Measurements from ENCODE around the gene TSHZ2. TPM values are rescaled to one million over a fixed set of nuclear protein-coding genes. Genes with fewer than 3 reads are reported as not detected.

Gene TSHZ2
- total RNA-seq, 5 donors from 2014 or later (not counting 1 experiment from before 2014, with no cell fraction given): 20.2 to 42.9 (median 25.8) TPM

DNA sequence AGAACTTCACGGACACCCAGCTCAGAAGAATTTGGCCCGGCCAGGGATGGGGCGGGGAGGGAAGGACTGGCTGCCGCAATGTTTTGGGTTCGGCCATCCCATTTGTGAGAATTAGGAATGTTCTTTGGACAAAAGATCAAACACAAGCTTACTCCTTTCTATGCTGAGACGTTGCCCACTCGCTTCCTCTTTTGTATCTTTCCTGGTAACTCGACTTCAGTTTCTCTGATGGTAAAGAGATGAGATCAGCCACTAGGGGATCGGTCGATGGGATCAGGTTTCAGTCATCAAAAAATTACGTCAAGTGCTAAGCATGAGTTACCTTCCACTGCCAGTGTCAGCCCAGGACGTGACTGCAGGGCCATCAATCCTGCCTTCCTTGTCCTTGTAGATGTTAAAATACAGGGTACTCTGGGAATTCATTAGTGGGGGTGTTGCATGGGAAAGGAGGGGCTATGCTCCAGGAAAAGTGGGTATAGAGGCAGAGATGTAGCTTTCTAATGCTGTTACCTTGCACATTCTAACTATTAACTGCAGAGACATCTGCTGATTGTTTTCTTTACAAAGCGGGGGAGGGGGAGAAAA, 190.2 kb downstream of the TSHZ2 start:
- no peak for ATAC-seq (replicated peaks in 1 of 4)
- no peak overlapping the region for H3K27ac Mint-ChIP-seq
- DNase-seq: no peak
- H3K4me3 ChIP-seq (ENCODE audit: control insufficient read depth in 1 of 2, extremely low read depth in 1 of 2, low read length in 1 of 2): no peak overlapping the region
- H3K27me3 ChIP-seq (replicated peaks in 1 of 2; ENCODE audit: control insufficient read depth in 2 of 2, extremely low read depth in 1 of 2, insufficient read depth in 2 of 2, low read length in 1 of 2): peaks cover 0 to 7% of the 10 kb centered on the region in 2 experiments
- H3K4me3 Mint-ChIP-seq: no peak overlapping the region
- ChIA-PET POLR2A (no interaction called here), CTCF (interaction anchor here in 1 of 2 donors (0.6 kb wide), 1 partner anchor 1402 kb away, joined by 3 read pairs; no protein-coding TSS in a partner anchor)
- H3K27ac ChIP-seq (ENCODE audit: low read length): no peak overlapping the region
- H3K36me3 Mint-ChIP-seq: peaks cover 7% of the 10 kb centered on the region
- WGBS (ENCODE audit: insufficient coverage): 27% methylated on average over 6 of the region's 13 CpGs
- no peaks in the 10 kb centered on the region for H3K4me1 ChIP-seq (ENCODE audit: control insufficient read depth in 1 of 2, extremely low read depth in 1 of 2, insufficient read depth in 2 of 2, low read length in 2 of 2)
- no peaks in the 10 kb centered on the region for H3K9me3 ChIP-seq
- H3K36me3 ChIP-seq (ENCODE audit: control insufficient read depth in 2 of 2, extremely low read depth in 1 of 2, insufficient read depth in 1 of 2, low read length in 1 of 2): no peaks in the 10 kb centered on the region
- peaks cover 0 to 6% of the 10 kb centered on the region in 2 donors for H3K27me3 Mint-ChIP-seq
- H3K4me1 Mint-ChIP-seq: peaks cover 14 to 24% (median 17%) of the 10 kb centered on the region in 3 donors
- H3K9me3 Mint-ChIP-seq: no peaks in the 10 kb centered on the region

DNA sequence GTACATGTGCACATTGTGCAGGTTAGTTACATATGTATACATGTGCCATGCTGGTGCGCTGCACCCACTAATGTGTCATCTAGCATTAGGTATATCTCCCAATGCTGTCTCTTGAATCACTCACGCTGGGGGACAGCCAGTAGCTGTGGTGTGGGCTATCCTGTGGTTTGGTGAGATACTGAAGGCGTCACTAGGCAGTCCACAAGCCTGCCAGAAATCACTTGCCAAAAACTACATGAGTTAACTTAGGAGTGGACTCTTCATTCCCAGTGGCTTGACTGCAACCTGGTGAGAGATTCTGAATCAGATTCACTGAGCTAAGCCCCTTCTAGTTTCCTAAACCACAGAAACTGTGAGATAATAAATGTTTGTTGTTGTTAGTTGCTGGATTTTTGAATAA, 191.3 kb downstream of the TSHZ2 start:
- H3K27me3 Mint-ChIP-seq: peaks cover 0 to 7% of the 10 kb centered on the region in 2 donors
- POLR2A ChIA-PET: no interaction called here
- CTCF ChIA-PET: no interaction called here
- peaks cover 7 to 15% (median 8%) of the 10 kb centered on the region in 3 donors for H3K4me1 Mint-ChIP-seq
- ATAC-seq (replicated peaks in 1 of 4) (no peak), DNase-seq (no peak)
- H3K9me3 Mint-ChIP-seq: no peaks in the 10 kb centered on the region
- H3K27ac Mint-ChIP-seq: no peak overlapping the region
- H3K27ac ChIP-seq (ENCODE audit: low read length): no peak overlapping the region
- H3K9me3 ChIP-seq: no peaks in the 10 kb centered on the region
- H3K27me3 ChIP-seq (replicated peaks in 1 of 2; ENCODE audit: control insufficient read depth in 2 of 2, extremely low read depth in 1 of 2, insufficient read depth in 2 of 2, low read length in 1 of 2): peaks cover 0 to 3% of the 10 kb centered on the region in 2 experiments
- H3K4me3 Mint-ChIP-seq: no peak overlapping the region
- H3K4me3 ChIP-seq (ENCODE audit: control insufficient read depth in 1 of 2, extremely low read depth in 1 of 2, low read length in 1 of 2): no peak overlapping the region
- no peaks in the 10 kb centered on the region for H3K4me1 ChIP-seq (ENCODE audit: control insufficient read depth in 1 of 2, extremely low read depth in 1 of 2, insufficient read depth in 2 of 2, low read length in 2 of 2)
- H3K36me3 ChIP-seq (ENCODE audit: control insufficient read depth in 2 of 2, extremely low read depth in 1 of 2, insufficient read depth in 1 of 2, low read length in 1 of 2): no peaks in the 10 kb centered on the region
- H3K36me3 Mint-ChIP-seq: no peaks in the 10 kb centered on the region
- 67% methylated on average over 1 of the region's 3 CpGs for WGBS (ENCODE audit: insufficient coverage)

DNA sequence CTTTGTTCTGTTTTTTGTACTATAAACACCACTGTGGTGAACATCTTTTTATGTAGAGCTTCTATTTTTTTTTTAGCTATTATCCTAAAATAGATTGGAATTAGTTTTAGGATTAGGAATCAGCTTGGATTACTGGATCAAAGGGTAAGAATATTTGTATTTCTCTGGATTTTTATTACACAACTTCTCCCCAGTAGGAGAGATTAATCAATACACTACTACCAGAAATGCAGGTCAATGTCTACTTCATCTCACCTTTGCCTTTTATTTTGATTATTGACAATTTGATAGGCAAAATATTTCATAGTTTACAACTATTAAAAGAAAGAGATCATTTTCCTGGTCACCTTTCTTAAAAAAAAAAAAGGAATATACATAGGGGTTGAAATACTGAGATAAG, 191.9 kb downstream of the TSHZ2 start:
- Histone ChIP-seq H3K4me3 (ENCODE audit: control insufficient read depth in 1 of 2, extremely low read depth in 1 of 2, low read length in 1 of 2) (no peak overlapping the region), H3K27me3 (replicated peaks in 1 of 2; ENCODE audit: control insufficient read depth in 2 of 2, extremely low read depth in 1 of 2, insufficient read depth in 2 of 2, low read length in 1 of 2) (no peaks in the 10 kb centered on the region), H3K4me1 (ENCODE audit: control insufficient read depth in 1 of 2, extremely low read depth in 1 of 2, insufficient read depth in 2 of 2, low read length in 2 of 2) (no peaks in the 10 kb centered on the region), H3K27ac (ENCODE audit: low read length) (no peak overlapping the region), H3K9me3 (no peaks in the 10 kb centered on the region), H3K36me3 (ENCODE audit: control insufficient read depth in 2 of 2, extremely low read depth in 1 of 2, insufficient read depth in 1 of 2, low read length in 1 of 2) (no peaks in the 10 kb centered on the region)
- Mint-ChIP-seq H3K9me3 (no peaks in the 10 kb centered on the region), H3K4me3 (no peak overlapping the region), H3K4me1 (peaks cover 7 to 16% (median 8%) of the 10 kb centered on the region in 3 donors), H3K27me3 (peaks cover 0 to 10% of the 10 kb centered on the region in 2 donors), H3K36me3 (no peaks in the 10 kb centered on the region), H3K27ac (no peak overlapping the region)
- no peak for DNase-seq
- CTCF ChIA-PET: interaction anchor here in 1 of 2 donors (0.6 to 1.0 kb wide), 2 partner anchors 44 to 53 kb away, joined by 3 to 4 read pairs; no protein-coding TSS in a partner anchor
- POLR2A ChIA-PET: no interaction called here
- ATAC-seq (replicated peaks in 1 of 4): no peak

DNA sequence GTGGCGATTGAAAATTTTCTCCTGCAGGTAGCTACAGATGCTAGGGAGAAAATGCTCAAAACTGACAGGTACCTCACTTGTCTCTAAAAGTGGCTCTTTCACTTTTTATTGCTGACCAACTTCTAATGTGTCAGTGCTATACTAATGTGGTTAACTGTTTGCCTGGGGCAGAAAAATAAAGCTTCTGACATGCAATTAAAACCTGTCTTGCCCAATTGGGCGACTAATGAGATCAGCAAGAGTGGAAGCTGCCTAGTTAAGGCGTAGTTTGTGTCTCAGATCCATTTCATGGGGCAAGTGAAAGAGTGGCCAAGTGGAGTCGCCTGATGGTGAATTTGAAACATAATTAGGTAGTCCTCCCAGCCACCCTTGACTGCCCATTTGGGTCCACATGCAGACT, 193.3 kb downstream of the TSHZ2 start:
- POLR2A ChIA-PET: no interaction called here
- Mint-ChIP-seq H3K4me3 (no peak overlapping the region), H3K36me3 (no peaks in the 10 kb centered on the region), H3K27me3 (peaks cover 1 to 10% of the 10 kb centered on the region in 2 donors), H3K27ac (no peak overlapping the region), H3K4me1 (peaks cover 7 to 15% (median 8%) of the 10 kb centered on the region in 3 donors), H3K9me3 (no peaks in the 10 kb centered on the region)
- no peak overlapping the region for H3K4me3 ChIP-seq (ENCODE audit: control insufficient read depth in 1 of 2, extremely low read depth in 1 of 2, low read length in 1 of 2)
- H3K27ac ChIP-seq (ENCODE audit: low read length): no peak overlapping the region
- no peak for ATAC-seq (replicated peaks in 1 of 4)
- CTCF ChIA-PET: interaction anchor here in 1 of 2 donors (0.9 kb wide), 1 partner anchor 9 kb away, joined by 4 read pairs; no protein-coding TSS in a partner anchor
- WGBS (ENCODE audit: insufficient coverage): 100% methylated on average over 2 of the region's 4 CpGs
- DNase-seq: no peak
- H3K36me3 ChIP-seq (ENCODE audit: control insufficient read depth in 2 of 2, extremely low read depth in 1 of 2, insufficient read depth in 1 of 2, low read length in 1 of 2): no peaks in the 10 kb centered on the region
- no peaks in the 10 kb centered on the region for H3K9me3 ChIP-seq
- H3K27me3 ChIP-seq (replicated peaks in 1 of 2; ENCODE audit: control insufficient read depth in 2 of 2, extremely low read depth in 1 of 2, insufficient read depth in 2 of 2, low read length in 1 of 2): no peaks in the 10 kb centered on the region
- no peaks in the 10 kb centered on the region for H3K4me1 ChIP-seq (ENCODE audit: control insufficient read depth in 1 of 2, extremely low read depth in 1 of 2, insufficient read depth in 2 of 2, low read length in 2 of 2)

DNA sequence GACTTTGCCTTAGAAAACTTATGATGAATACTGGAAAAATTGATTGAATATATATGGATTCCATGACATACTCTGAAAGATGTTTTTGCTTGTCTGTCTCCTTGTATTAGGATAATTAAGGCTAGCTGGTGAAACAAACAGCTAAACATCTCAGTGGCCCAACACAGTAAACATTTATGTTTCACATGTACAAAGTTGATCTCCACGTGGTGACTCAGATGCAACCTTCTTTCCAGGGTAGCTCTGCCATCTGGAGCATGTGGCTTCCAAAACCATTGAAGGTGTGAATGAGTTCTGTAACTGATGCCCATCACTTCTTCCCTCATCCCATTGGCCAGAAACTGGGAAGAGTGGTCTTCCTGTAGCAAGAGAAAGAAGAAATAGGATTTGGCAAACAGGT, 196.3 kb downstream of the TSHZ2 start:
- POLR2A ChIA-PET: no interaction called here
- Mint-ChIP-seq H3K9me3 (no peaks in the 10 kb centered on the region), H3K4me1 (peaks cover 0 to 18% (median 0%) of the 10 kb centered on the region in 3 donors), H3K27me3 (peaks cover 2 to 10% of the 10 kb centered on the region in 2 donors), H3K27ac (no peak overlapping the region), H3K36me3 (no peaks in the 10 kb centered on the region), H3K4me3 (no peak overlapping the region)
- H3K9me3 ChIP-seq: no peaks in the 10 kb centered on the region
- H3K27ac ChIP-seq (ENCODE audit: low read length): no peak overlapping the region
- DNase-seq: no peak
- no CpG with 5 or more reads among the region's 1 CpG for WGBS (ENCODE audit: insufficient coverage)
- H3K4me3 ChIP-seq (ENCODE audit: control insufficient read depth in 1 of 2, extremely low read depth in 1 of 2, low read length in 1 of 2): no peak overlapping the region
- H3K4me1 ChIP-seq (ENCODE audit: control insufficient read depth in 1 of 2, extremely low read depth in 1 of 2, insufficient read depth in 2 of 2, low read length in 2 of 2): no peaks in the 10 kb centered on the region
- ATAC-seq (replicated peaks in 1 of 4): no peak
- CTCF ChIA-PET: no interaction called here
- peaks cover 0 to 2% of the 10 kb centered on the region in 2 experiments for H3K27me3 ChIP-seq (replicated peaks in 1 of 2; ENCODE audit: control insufficient read depth in 2 of 2, extremely low read depth in 1 of 2, insufficient read depth in 2 of 2, low read length in 1 of 2)
- H3K36me3 ChIP-seq (ENCODE audit: control insufficient read depth in 2 of 2, extremely low read depth in 1 of 2, insufficient read depth in 1 of 2, low read length in 1 of 2): no peaks in the 10 kb centered on the region

DNA sequence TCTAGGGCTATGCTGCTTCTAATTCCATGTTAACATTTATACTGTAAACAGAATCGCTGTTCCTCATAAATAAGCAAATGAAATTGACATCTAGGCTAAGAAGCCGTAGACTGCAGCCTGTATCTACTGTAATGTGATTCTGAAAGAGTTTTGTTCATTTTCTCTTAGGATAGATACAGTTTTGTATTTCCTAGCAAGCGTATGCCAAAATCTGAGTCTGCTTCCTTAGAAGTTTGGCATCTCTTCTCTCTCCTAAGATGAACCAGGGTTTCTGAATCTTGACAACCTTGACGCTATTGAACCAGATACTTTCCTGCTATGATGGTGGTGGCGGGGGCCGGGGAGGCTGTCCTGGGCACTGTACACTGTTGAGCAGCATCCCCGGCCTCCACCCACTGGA, 198.0 kb downstream of the TSHZ2 start:
- ATAC-seq (replicated peaks in 1 of 4): no peak
- Histone ChIP-seq H3K4me1 (ENCODE audit: control insufficient read depth in 1 of 2, extremely low read depth in 1 of 2, insufficient read depth in 2 of 2, low read length in 2 of 2) (no peaks in the 10 kb centered on the region), H3K27ac (ENCODE audit: low read length) (no peak overlapping the region), H3K27me3 (replicated peaks in 1 of 2; ENCODE audit: control insufficient read depth in 2 of 2, extremely low read depth in 1 of 2, insufficient read depth in 2 of 2, low read length in 1 of 2) (peaks cover 0 to 4% of the 10 kb centered on the region in 2 experiments), H3K4me3 (ENCODE audit: control insufficient read depth in 1 of 2, extremely low read depth in 1 of 2, low read length in 1 of 2) (no peak overlapping the region), H3K9me3 (no peaks in the 10 kb centered on the region), H3K36me3 (ENCODE audit: control insufficient read depth in 2 of 2, extremely low read depth in 1 of 2, insufficient read depth in 1 of 2, low read length in 1 of 2) (no peaks in the 10 kb centered on the region)
- Mint-ChIP-seq H3K36me3 (no peaks in the 10 kb centered on the region), H3K9me3 (no peaks in the 10 kb centered on the region), H3K27me3 (peaks cover 2 to 13% of the 10 kb centered on the region in 2 donors), H3K27ac (no peak overlapping the region), H3K4me1 (peaks cover 0 to 23% (median 0%) of the 10 kb centered on the region in 3 donors), H3K4me3 (no peak overlapping the region)
- no peak for DNase-seq
- CTCF ChIA-PET: no interaction called here
- WGBS (ENCODE audit: insufficient coverage): 88% methylated on average over 1 of the region's 7 CpGs
- POLR2A ChIA-PET: no interaction called here

Measured in T-cell (primary cell).